ENCODE measurements around the gene NOSTRIN.

DNA sequence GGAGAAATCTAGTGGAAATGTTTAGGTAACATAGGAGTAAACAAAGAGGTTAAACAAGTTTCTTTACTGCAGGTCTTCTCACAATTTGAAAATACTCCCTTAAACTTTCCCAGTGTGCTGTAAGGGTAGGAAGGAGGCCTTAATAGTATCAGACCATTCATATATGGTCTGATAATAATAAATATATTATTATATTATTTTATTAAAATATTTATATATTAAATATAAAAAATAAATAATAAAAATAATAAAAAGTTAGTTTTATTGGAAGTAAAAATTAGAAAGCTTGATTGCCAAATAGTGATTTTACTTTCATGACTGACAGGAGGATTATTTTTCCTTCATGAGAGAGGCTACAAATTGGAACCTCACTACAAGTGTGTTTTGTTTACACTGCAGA is 7.1 kb downstream of the NOSTRIN start:
- TF ChIP-seq, protein P1, sequence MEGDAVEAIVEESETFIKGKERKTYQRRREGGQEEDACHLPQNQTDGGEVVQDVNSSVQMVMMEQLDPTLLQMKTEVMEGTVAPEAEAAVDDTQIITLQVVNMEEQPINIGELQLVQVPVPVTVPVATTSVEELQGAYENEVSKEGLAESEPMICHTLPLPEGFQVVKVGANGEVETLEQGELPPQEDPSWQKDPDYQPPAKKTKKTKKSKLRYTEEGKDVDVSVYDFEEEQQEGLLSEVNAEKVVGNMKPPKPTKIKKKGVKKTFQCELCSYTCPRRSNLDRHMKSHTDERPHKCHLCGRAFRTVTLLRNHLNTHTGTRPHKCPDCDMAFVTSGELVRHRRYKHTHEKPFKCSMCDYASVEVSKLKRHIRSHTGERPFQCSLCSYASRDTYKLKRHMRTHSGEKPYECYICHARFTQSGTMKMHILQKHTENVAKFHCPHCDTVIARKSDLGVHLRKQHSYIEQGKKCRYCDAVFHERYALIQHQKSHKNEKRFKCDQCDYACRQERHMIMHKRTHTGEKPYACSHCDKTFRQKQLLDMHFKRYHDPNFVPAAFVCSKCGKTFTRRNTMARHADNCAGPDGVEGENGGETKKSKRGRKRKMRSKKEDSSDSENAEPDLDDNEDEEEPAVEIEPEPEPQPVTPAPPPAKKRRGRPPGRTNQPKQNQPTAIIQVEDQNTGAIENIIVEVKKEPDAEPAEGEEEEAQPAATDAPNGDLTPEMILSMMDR (IDR thresholded peaks at IDR 0.05 in 2 of 3, conservative IDR thresholded peaks at IDR 0.05 in 1 of 3; ENCODE audit: borderline replicate concordance in 1 of 3, insufficient read depth in 1 of 3, low read depth in 2 of 3, low read length in 2 of 3), result no peak
- TF ChIP-seq RAD21 (IDR thresholded peaks at IDR 0.05; ENCODE audit: low read depth) (no peak), EZH2phosphoT487 (IDR thresholded peaks at IDR 0.05; ENCODE audit: borderline replicate concordance) (no peak), ZNF274 (IDR thresholded peaks at IDR 0.05; ENCODE audit: low read depth, low read length) (no peak), POLR2A (IDR thresholded peaks at IDR 0.05; ENCODE audit: borderline replicate concordance, extremely low read depth, insufficient read depth, insufficient read length) (no peak), YY1 (IDR thresholded peaks at IDR 0.05; ENCODE audit: extremely low read depth, insufficient replicate concordance, low read depth, low read length) (no peak), EZH2 (IDR thresholded peaks at IDR 0.05) (no peak), SIN3A (IDR thresholded peaks at IDR 0.05; ENCODE audit: low read depth) (no peak), ELF1 (IDR thresholded peaks at IDR 0.05; ENCODE audit: borderline replicate concordance, low read depth) (no peak), POLR2AphosphoS5 (IDR thresholded peaks at IDR 0.05; ENCODE audit: low read depth, low read length) (no peak), JUND (IDR thresholded peaks at IDR 0.05) (no peak)
- TF ChIP-seq, protein P2, sequence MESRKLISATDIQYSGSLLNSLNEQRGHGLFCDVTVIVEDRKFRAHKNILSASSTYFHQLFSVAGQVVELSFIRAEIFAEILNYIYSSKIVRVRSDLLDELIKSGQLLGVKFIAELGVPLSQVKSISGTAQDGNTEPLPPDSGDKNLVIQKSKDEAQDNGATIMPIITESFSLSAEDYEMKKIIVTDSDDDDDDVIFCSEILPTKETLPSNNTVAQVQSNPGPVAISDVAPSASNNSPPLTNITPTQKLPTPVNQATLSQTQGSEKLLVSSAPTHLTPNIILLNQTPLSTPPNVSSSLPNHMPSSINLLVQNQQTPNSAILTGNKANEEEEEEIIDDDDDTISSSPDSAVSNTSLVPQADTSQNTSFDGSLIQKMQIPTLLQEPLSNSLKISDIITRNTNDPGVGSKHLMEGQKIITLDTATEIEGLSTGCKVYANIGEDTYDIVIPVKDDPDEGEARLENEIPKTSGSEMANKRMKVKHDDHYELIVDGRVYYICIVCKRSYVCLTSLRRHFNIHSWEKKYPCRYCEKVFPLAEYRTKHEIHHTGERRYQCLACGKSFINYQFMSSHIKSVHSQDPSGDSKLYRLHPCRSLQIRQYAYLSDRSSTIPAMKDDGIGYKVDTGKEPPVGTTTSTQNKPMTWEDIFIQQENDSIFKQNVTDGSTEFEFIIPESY (IDR thresholded peaks at IDR 0.05; ENCODE audit: extremely low read depth, insufficient replicate concordance, low read length), result no peak

Measured in HCT116 (cell line).